ENCODE measurements around the gene PKN2.
"Not testable (repeated sequence)": the region's sequence is repeated elsewhere in the genome, so short reads cannot be mapped to it uniquely, and the experiment has no call there.

The PKN2 gene

GRCh38 chr1:88877911-88878310 is 193.8 kb downstream of the PKN2 start:
- no peak for DNase-seq (ENCODE audit: low read depth in 2 of 2)

- DNase-seq (ENCODE audit: low read depth in 2 of 2) = no peak
Measured at GRCh38 chr1:88878731-88879130, 194.7 kb downstream of the PKN2 start.

DNA sequence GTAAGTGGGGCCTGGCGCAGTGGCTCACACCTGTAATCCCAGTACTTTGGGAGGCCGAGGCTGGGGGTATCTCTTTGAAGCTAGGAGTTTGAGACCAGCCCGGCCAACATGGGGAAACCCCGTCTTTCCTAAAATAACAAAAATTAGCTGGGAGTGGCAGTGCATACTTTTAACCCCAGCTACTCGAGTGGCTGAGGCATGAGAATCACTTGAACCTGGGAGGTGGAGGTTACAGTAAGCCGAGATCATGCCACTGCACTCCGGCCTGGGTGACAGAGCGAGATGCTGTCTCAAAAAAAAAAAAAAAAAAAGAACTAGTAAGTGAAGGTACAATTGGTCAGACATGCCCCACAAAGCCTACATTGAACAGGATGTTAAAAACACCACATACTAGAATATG is 196.6 kb downstream of the PKN2 start:
- DNase-seq (ENCODE audit: low read depth in 2 of 2) = not testable (repeated sequence)

DNA sequence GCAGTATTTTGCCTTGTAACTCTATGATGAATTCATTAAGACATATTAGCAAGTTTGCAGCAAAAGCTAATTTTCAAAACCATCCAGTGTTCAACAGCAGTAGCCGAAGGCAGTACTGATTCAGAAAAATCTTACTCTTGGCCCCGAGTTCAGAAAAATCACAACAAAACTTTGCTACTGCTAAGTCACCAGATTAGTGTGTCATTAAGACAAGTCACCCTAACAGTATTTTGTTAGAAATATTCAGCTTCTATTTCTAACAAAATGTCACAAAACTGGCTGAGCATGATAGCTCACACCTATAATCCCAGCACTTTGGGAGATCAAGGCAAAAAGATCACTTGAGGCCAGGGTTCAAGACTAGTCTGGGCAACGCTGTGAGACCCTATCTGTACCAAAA is 199.1 kb downstream of the PKN2 start:
- DNase-seq (ENCODE audit: low read depth in 2 of 2) = no peak
